HG03521 (cell line): ENCODE measurements around the gene ABTB2.

Experiments
- ATAC-seq: cut with Tn5 transposase; IDR thresholded peaks from one replicate; pipeline ENCODE4 v1.9.1; 2021; ENCODE audit warnings: mild to moderate bottlenecking, moderate library complexity; ENCODE audit not compliant: unreplicated experiment

Gene ABTB2

GRCh38 chr11:34317666-34318065 is 40.1 kb downstream of the ABTB2 start:
- ATAC-seq: no peak

- no peak for ATAC-seq
Measured at GRCh38 chr11:34317036-34317360, 40.8 kb downstream of the ABTB2 start.

GRCh38 chr11:34316347-34317035 is 41.3 kb downstream of the ABTB2 start:
- no peak for ATAC-seq

- no peak for ATAC-seq
Measured at GRCh38 chr11:34315394-34315793, 42.4 kb downstream of the ABTB2 start.

GRCh38 chr11:34314936-34315335 is 42.9 kb downstream of the ABTB2 start:
- no peak for ATAC-seq

- no peak for ATAC-seq
Measured at GRCh38 chr11:34314176-34314575, 43.6 kb downstream of the ABTB2 start.

GRCh38 chr11:34313099-34313517 is 44.7 kb downstream of the ABTB2 start:
- ATAC-seq: peak; percentile 56

GRCh38 chr11:34311126-34311525 is 46.7 kb downstream of the ABTB2 start:
- ATAC-seq: no peak

- ATAC-seq: no peak
Measured at GRCh38 chr11:34309965-34310364, 47.8 kb downstream of the ABTB2 start.

- no peak for ATAC-seq
Measured at GRCh38 chr11:34308913-34309585, 48.8 kb downstream of the ABTB2 start.

- no peak for ATAC-seq
Measured at GRCh38 chr11:34308049-34308912, 49.5 kb downstream of the ABTB2 start.

- ATAC-seq: no peak
Measured at GRCh38 chr11:34305780-34306179, 52.0 kb downstream of the ABTB2 start.

GRCh38 chr11:34305193-34305592 is 52.6 kb downstream of the ABTB2 start:
- no peak for ATAC-seq

- ATAC-seq: no peak
Measured at GRCh38 chr11:34303028-34303570, 54.7 kb downstream of the ABTB2 start.

GRCh38 chr11:34302046-34302921 is 55.5 kb downstream of the ABTB2 start:
- no peak for ATAC-seq

- no peak for ATAC-seq
Measured at GRCh38 chr11:34300926-34301295, 56.9 kb downstream of the ABTB2 start.

GRCh38 chr11:34300026-34300925 is 57.5 kb downstream of the ABTB2 start:
- no peak for ATAC-seq

- no peak for ATAC-seq
Measured at GRCh38 chr11:34299284-34299972, 58.4 kb downstream of the ABTB2 start.

GRCh38 chr11:34298871-34299270 is 58.9 kb downstream of the ABTB2 start:
- no peak for ATAC-seq
